ENCODE measurements around the gene TEX50. TPM values are rescaled to one million over a fixed set of nuclear protein-coding genes. Genes with fewer than 3 reads are reported as not detected.

Gene TEX50
- total RNA-seq, 1 donor from 2014 or later = not detected

Other genes starting within 250 kb of the TEX50 start
- gene PRDX6, start 158.0 kb upstream of the TEX50 start, total RNA-seq = 304 TPM
- under 0.01 TPM for gene SLC9C2, start 32.3 kb upstream of the TEX50 start, total RNA-seq
- not detected for gene ANKRD45, start 34.5 kb downstream of the TEX50 start, total RNA-seq
- 26.6 TPM for gene KLHL20, start 79.6 kb downstream of the TEX50 start, total RNA-seq
- 11.5 TPM for gene DARS2, start 189.3 kb downstream of the TEX50 start, total RNA-seq
- 9.9 TPM for gene CENPL, start 189.5 kb downstream of the TEX50 start, total RNA-seq
- 743 TPM for gene GAS5, start 232.7 kb downstream of the TEX50 start, total RNA-seq
- 12.0 TPM for gene ZBTB37, start 233.0 kb downstream of the TEX50 start, total RNA-seq